Testis (tissue), 3 donors: Measurements from ENCODE around the gene AUTS2. TPM values are rescaled to one million over a fixed set of nuclear protein-coding genes. Genes with fewer than 3 reads are reported as not detected.
A peak's percentile ranks its signal among the peaks of the same experiment; 100 is the strongest.

Source experiments
- DNase-seq: peaks from one replicate; pipeline ENCODE4 v3.0.0-alpha.2; 2019
- H3K27ac ChIP-seq, 2 donors: fragments of 200-600 bp; sonication (generic); one replicate each; pipeline ENCODE4 v1.5.1; 2019
- H3K27me3 ChIP-seq: fragments of 200-600 bp; sonication (generic); one replicate; pipeline ENCODE4 v1.5.1; 2019
- H3K36me3 ChIP-seq: fragments of 200-600 bp; sonication (generic); one replicate; pipeline ENCODE4 v1.5.1; 2017; ENCODE audit warnings: low read depth; ENCODE audit errors: missing control alignments
- H3K4me1 ChIP-seq: fragments of 200-600 bp; sonication (generic); one replicate; pipeline ENCODE4 v1.5.1; 2019
- H3K4me3 ChIP-seq, 2 donors: fragments of 200-600 bp; sonication (generic); one replicate each; pipeline ENCODE4 v1.5.1; 2017 to 2019
- H3K9me3 ChIP-seq: fragments of 200-600 bp; sonication (generic); one replicate; pipeline ENCODE4 v1.5.1; 2017
- CTCF ChIP-seq, 3 experiments: fragments of 450-650 bp in 2 of 3; fragments of 200-600 bp in 1 of 3; sonication (generic) in 1 of 3; IDR thresholded peaks; one replicate each; pipeline ENCODE4 v1.5.1; 2016 to 2019; ENCODE audit warnings: antibody characterized with exemption in 3 of 3, mild to moderate bottlenecking in 2 of 3, moderate library complexity in 1 of 3
- POLR2A ChIP-seq: fragments of 450-650 bp; IDR thresholded peaks from one replicate; pipeline ENCODE4 v1.6.1; 2017; ENCODE audit warnings: antibody characterized with exemption, mild to moderate bottlenecking, moderate library complexity
- WGBS, 2 donors: methylation state at CpG; one replicate each; pipeline ENCODE4 v1.1.5; 2018; 5-methylcytosine and 5-hydroxymethylcytosine counted together
- intact Hi-C: fragments of 100-400 bp; cut with DNase I; formaldehyde crosslinking; loops from one replicate; pipeline ENCODE4 v1.15.1; 2023; ENCODE audit warnings: low total_unique reads
- polyA plus RNA-seq: library from polyadenylated mRNA; stranded (reverse); fragments of 350-450 nt; fragmentation: Illumina TruSeq; extraction: RNeasy Lipid Tissue Mini Kit (QIAGEN cat#74804); gene quantifications from one replicate; pipeline ENCODE4 v1.2.3, GENCODE V29; 2014; ENCODE audit warnings: low read depth, low replicate concordance; ENCODE audit not compliant: insufficient read depth
- total RNA-seq, 2 donors: library from RNA; depleted of rRNA; stranded (reverse); fragments of >200 nt; gene quantifications; one replicate each; pipeline ENCODE4 v1.2.3, GENCODE V29; 2016

Gene AUTS2
- total and polyA plus RNA-seq, 3 donors from 2014 or later: 21.3 to 75.5 (median 56.1) TPM

DNA sequence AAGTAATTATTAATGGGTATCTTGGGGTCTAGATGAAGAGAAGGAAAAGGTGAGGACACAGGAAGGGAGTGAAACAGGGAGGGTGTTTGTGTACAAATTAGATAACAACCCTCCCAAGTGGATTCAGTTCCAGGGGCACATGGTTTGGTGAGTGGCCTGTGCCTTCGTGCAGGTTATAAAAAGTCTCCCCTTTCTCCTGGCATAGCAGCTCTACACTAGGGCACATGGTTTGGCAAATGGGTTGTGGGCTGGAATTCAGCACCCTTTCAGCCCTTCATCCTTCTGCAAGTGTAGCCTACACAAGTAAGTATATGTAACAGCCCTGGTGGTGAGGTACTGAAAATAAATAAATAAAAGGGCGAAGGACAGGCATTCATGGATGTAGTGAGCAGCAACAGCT, 359.4 kb downstream of the AUTS2 start:
- no peak for TF ChIP-seq CTCF (IDR thresholded peaks at IDR 0.05)
- no peak for TF ChIP-seq POLR2A
- DNase-seq: no peak

DNA sequence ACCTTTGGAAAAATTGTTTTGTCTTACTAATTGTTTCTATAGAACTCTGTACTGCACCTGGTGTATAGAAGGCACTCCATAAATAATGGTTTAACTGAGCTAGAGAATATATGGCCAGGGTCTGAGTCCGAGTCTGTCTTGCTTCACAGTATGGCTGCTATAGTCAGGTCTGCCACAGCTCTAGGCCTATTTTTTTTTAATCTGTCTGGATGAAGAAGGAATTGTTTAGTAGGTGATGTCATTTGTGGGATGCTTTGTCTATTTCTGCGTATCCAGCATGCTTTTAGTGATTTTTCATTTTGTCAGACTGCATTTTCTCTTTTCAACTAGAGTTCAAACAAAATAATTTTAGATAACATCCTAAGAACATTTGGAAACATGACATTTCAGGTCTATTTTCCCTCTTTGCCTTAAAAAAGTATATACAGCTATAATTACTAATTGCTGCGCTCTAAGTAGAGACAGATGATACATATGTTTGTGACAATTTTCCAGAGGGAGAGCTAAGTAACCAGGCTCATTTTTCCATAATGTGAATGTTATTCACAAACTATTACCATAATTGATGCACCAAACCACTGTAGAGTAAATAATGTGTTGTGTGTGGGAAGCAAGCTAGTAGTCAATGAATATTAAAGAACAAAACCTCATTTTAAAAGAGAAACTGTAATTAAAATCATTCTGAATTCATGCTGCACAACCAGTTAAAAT, 361.7 kb downstream of the AUTS2 start:
- 87 to 89% methylated on average over 3 of the region's 3 CpGs for WGBS, 2 donors
- no peak overlapping the region for H3K4me3 ChIP-seq
- no peaks in the 10 kb centered on the region for H3K36me3 ChIP-seq
- TF ChIP-seq POLR2A: no peak
- no peak for TF ChIP-seq CTCF (IDR thresholded peaks at IDR 0.05)
- peaks cover 20% of the 10 kb centered on the region for H3K4me1 ChIP-seq
- H3K27me3 ChIP-seq: no peaks in the 10 kb centered on the region
- intact Hi-C loops: no loop called here
- no peak for DNase-seq
- no peaks in the 10 kb centered on the region for H3K9me3 ChIP-seq
- H3K27ac ChIP-seq: no peak overlapping the region

More for the DNA sequence above, 359.4 kb downstream of the AUTS2 start:
- Histone ChIP-seq H3K27me3 (no peaks in the 10 kb centered on the region), H3K9me3 (no peaks in the 10 kb centered on the region), H3K4me1 (peaks cover 20% of the 10 kb centered on the region), H3K4me3 (no peak overlapping the region), H3K36me3 (no peaks in the 10 kb centered on the region), H3K27ac (no peak overlapping the region)
- intact Hi-C loops: no loop called here
- 84 to 91% methylated on average over 2 of the region's 2 CpGs for WGBS, 2 donors

DNA sequence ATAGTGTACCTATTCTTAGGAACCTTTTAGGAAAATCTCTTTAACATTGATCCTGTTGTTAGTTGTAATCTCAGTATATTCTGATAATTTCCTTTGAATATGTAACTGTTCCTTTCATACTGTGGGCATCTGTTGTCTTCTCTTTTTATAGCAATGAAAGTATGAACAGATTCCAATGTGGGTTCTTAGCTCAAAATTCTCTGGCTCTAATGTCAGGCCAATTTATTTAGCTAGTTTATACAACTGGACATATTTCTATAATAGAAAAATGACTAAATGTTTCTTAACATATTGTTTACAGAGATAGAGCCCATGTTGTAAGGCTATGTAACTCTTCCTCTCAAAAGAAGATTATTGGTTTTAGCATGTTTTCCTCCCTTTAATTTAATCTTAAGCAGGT, 363.2 kb downstream of the AUTS2 start:
- no peaks in the 10 kb centered on the region for H3K27me3 ChIP-seq
- no peaks in the 10 kb centered on the region for H3K9me3 ChIP-seq
- H3K4me1 ChIP-seq: peaks cover 20% of the 10 kb centered on the region
- H3K27ac ChIP-seq: peak overlapping the region in 1 of 2 donors; percentile 23
- TF ChIP-seq CTCF (IDR thresholded peaks at IDR 0.05): no peak
- no peak for TF ChIP-seq POLR2A
- DNase-seq: no peak
- H3K4me3 ChIP-seq: no peak overlapping the region
- H3K36me3 ChIP-seq: no peaks in the 10 kb centered on the region
- intact Hi-C loops: no loop called here

- intact Hi-C loops: no loop called here
- no peak for TF ChIP-seq POLR2A
- TF ChIP-seq CTCF (IDR thresholded peaks at IDR 0.05): no peak
- H3K36me3 ChIP-seq: no peaks in the 10 kb centered on the region
- peak overlapping the region; percentile 23 to 32 for H3K27ac ChIP-seq
- no peaks in the 10 kb centered on the region for H3K27me3 ChIP-seq
- DNase-seq: peak; percentile 28
- no peaks in the 10 kb centered on the region for H3K9me3 ChIP-seq
- H3K4me3 ChIP-seq: no peak overlapping the region
- 12 to 17% methylated on average over 6 of the region's 6 CpGs for WGBS, 2 donors
- peaks cover 20% of the 10 kb centered on the region for H3K4me1 ChIP-seq
Measured at GRCh38 chr7:69962186-69963065, 364.2 kb downstream of the AUTS2 start.
